Cardiac muscle cell (in vitro differentiated cells and primary cell): ENCODE results near the gene CD33. TPM values are rescaled to one million over a fixed set of nuclear protein-coding genes. Genes with fewer than 3 reads are reported as not detected.

ENCODE experiments used
- DNase-seq, 2 donors: peaks; one replicate each; pipeline versions ENCODE4 v3.0.0 to v3.0.0-alpha.2; 2010 to 2017; ENCODE audit warnings: low read depth in 1 of 2, low spot score in 1 of 2
- H3K27ac ChIP-seq: fragments of 200-600 bp; sonication (generic); 2 replicates; pipeline ENCODE4 v1.5.1; 2016
- H3K27me3 ChIP-seq: fragments of 200-600 bp; sonication (generic); 2 replicates; pipeline ENCODE4 v1.6.0; 2016; ENCODE audit warnings: control low read depth
- H3K36me3 ChIP-seq: fragments of 200-600 bp; sonication (generic); 2 replicates; pipeline ENCODE4 v1.5.1; 2016; ENCODE audit warnings: control low read depth
- H3K4me1 ChIP-seq: fragments of 200-600 bp; sonication (generic); 2 replicates; pipeline ENCODE4 v1.8.1; 2017; ENCODE audit warnings: low read depth, mild to moderate bottlenecking, mixed run types
- H3K4me3 ChIP-seq: fragments of 200-600 bp; sonication (generic); 2 replicates; pipeline ENCODE4 v1.5.1; 2016; ENCODE audit warnings: mild to moderate bottlenecking
- H3K9me3 ChIP-seq: fragments of 200-600 bp; sonication (generic); 2 replicates; pipeline ENCODE4 v1.5.1; 2017; ENCODE audit warnings: low read depth, mild to moderate bottlenecking, control low read depth
- polyA plus RNA-seq: library from polyadenylated mRNA; unstranded; fragments of >200 nt; fragmentation: Nextera tagmentation; extraction: Ambion mirVana; gene quantifications from 2 replicates; pipeline ENCODE4 v1.2.1, GENCODE V29; 2016
- total RNA-seq: library from RNA; depleted of rRNA; stranded (reverse); fragments of >200 nt; gene quantifications from 2 replicates; pipeline ENCODE4 v1.2.3, GENCODE V29; 2016
- TF ChIP-seq, protein P1 (sequence below): IDR thresholded peaks from 2 replicates; pipeline ENCODE4 v1.5.1; 2012; ENCODE audit warnings: low read depth, mild to moderate bottlenecking, low read length

Gene CD33
- total and polyA plus RNA-seq, 2 experiments from 2014 or later: not detected

DNA sequence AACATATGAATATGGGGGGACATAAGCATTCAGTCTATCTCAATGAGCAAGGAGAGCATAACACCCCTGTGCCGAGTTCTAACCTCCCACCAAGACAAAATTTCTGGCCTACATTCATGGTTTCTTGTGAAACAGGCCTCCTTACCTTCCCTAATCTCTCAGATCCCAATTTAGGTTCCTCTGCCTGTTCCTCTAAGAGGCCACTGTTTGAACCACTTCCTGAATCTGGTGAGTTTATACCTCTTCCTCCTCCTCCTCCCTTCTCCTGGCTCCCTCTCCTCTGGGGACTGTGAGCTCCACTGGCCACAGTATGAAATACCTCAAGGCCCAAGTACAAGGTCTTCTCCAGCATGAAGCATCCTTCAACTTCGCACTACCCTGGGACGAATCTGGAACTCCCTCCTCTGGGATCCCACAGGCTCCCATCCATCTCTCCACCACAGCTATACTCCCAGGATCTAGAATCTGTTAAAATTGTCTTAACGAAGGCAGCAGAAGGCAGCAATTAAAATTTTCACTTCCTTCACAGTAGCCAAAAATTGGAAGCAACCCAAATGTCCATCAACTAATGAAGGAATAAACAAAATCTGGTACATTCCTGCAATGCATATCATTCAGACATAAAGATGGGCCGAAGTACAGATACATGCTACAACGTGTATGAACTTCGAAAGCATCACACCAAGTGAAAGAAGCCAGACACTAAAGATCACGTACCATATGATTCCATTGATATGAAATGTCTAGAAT lies 18.2 kb downstream of the CD33 start:
- Histone ChIP-seq H3K27me3 (no peaks in the 10 kb centered on the region), H3K4me1 (no peaks in the 10 kb centered on the region), H3K4me3 (no peak overlapping the region), H3K9me3 (no peaks in the 10 kb centered on the region), H3K27ac (no peak overlapping the region), H3K36me3 (no peaks in the 10 kb centered on the region)
- TF ChIP-seq, protein P1, sequence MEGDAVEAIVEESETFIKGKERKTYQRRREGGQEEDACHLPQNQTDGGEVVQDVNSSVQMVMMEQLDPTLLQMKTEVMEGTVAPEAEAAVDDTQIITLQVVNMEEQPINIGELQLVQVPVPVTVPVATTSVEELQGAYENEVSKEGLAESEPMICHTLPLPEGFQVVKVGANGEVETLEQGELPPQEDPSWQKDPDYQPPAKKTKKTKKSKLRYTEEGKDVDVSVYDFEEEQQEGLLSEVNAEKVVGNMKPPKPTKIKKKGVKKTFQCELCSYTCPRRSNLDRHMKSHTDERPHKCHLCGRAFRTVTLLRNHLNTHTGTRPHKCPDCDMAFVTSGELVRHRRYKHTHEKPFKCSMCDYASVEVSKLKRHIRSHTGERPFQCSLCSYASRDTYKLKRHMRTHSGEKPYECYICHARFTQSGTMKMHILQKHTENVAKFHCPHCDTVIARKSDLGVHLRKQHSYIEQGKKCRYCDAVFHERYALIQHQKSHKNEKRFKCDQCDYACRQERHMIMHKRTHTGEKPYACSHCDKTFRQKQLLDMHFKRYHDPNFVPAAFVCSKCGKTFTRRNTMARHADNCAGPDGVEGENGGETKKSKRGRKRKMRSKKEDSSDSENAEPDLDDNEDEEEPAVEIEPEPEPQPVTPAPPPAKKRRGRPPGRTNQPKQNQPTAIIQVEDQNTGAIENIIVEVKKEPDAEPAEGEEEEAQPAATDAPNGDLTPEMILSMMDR: no peak
- DNase-seq: no peak

DNA sequence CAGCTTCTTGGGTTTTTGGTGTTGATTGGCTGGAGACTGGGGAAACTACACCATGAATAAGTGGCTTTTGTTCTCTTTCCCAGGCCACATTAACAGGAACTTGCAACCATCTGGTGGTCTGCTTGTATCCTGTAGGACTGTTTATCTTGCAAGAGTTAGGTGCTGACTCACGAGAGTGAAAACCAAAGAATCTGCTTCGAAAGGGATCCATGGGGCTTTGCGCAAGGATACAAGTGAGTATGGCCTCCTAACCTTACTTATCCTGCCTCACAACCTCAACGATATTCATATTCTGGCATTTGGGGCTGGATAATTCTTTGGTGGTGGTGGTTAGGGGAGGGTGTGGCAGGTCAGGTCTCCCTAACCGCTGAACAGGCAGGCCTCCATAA lies 21.3 kb downstream of the CD33 start:
- H3K9me3 ChIP-seq: no peaks in the 10 kb centered on the region
- H3K27ac ChIP-seq: no peak overlapping the region
- DNase-seq: peak in 1 of 2 donors; percentile 41
- no peaks in the 10 kb centered on the region for H3K36me3 ChIP-seq
- H3K4me3 ChIP-seq: no peak overlapping the region
- TF ChIP-seq, protein P1: no peak
- no peaks in the 10 kb centered on the region for H3K4me1 ChIP-seq
- no peaks in the 10 kb centered on the region for H3K27me3 ChIP-seq

DNA sequence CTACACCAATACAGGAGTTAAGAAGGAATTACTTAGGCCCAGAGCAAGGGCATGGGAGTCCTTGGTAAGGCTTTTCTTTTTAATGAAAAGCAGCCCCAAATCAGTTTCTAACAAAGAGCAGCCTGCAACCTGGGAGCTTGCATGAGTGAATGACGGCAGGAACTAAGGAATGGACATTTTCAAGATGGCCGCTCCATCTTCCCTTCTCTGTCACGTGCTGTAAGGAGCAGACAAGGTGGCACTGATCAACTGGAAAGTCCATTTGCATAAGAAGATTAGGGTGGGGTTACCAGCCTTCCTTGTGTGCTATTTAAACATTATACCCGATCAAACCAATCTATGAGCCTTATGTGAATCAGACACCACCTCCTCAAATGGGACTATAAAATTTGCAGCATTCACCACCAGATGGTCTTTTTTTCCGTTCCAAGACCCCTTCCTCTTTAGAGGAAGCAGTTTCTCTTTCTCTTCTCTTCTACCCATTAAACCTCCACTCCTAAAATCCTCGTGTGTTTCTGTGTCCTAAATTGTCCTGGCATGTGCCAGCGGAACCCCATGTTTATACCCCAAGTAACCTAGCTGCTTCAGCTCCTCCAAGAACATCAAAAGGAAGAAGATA lies 23.2 kb downstream of the CD33 start:
- H3K27ac ChIP-seq: no peak overlapping the region
- no peaks in the 10 kb centered on the region for H3K9me3 ChIP-seq
- H3K27me3 ChIP-seq: no peaks in the 10 kb centered on the region
- TF ChIP-seq, protein P1: no peak
- H3K4me1 ChIP-seq: no peaks in the 10 kb centered on the region
- H3K36me3 ChIP-seq: no peaks in the 10 kb centered on the region
- DNase-seq: no peak
- no peak overlapping the region for H3K4me3 ChIP-seq

DNA sequence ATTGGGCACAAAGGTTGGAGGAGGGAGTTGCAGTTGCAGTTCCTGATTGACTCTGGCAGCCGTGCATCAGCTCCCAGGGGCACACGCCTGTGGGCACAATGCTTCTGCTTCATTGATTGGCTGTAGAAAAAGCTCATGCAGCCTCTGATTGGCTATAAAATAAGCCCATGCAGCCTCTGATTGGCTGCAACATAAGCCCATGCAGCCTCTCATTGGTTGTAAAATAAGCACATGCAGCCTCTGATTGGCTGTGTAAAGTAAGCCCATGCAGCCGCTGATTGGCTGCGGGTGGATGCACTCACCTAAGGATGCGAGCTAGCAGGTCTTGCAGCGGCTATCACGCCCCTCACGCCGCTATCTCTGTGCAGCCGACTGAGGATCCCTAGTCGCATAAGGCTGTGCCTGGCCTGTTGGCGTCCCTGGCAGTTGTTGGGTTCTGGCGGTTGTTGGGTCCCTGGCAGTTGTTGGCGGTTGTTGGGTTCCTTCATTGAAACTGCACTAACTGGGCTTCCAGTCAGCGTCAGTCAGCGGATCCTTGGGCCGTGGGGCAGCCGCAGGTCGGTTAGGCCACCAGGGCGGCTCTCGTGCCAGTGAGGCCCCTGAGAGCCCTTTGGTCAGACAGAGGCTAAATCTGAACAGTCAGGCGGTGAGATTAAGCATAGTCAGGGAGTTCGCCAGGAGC lies 26.0 kb downstream of the CD33 start, which contains the start of gene SIGLECL1:
Gene SIGLECL1, plus strand, starts transcription at position 295 of the 682 bp plus-strand sequence. CDS start 12,993 bp downstream, outside the sequence.
- DNase-seq: no peak

DNA sequence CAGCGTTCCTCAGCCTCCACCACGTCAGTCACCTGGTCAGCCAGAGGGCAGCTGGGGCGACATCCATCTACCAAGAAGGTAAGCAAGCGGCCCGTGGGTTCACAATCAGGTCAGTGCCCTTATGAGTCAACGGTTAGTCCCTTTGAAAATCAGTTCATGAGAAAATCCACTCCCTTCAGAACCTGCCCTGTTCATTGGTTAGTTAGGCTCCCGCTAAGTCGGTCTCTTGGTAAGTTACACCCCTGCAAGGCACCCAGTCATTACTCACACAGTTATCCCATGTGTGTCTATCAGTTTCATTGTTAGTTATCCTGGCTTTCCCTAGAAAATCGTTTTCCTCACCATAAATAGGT lies 26.6 kb downstream of the CD33 start:
- Histone ChIP-seq H3K36me3 (no peaks in the 10 kb centered on the region), H3K27me3 (no peaks in the 10 kb centered on the region), H3K4me3 (no peak overlapping the region), H3K9me3 (no peaks in the 10 kb centered on the region), H3K4me1 (no peaks in the 10 kb centered on the region), H3K27ac (no peak overlapping the region)
- no peak for DNase-seq
- TF ChIP-seq, protein P1: no peak

More for the DNA sequence above, 26.0 kb downstream of the CD33 start, which contains the start of gene SIGLECL1:
- H3K4me3 ChIP-seq: no peak within 1 kb of the TSS
- no peaks in the 10 kb centered on the region for H3K4me1 ChIP-seq
- TF ChIP-seq, protein P1: no peak
- H3K36me3 ChIP-seq: no peaks in the 10 kb centered on the region
- H3K27ac ChIP-seq: no peak within 1 kb of the TSS
- no peaks in the 10 kb centered on the region for H3K27me3 ChIP-seq
- no peaks in the 10 kb centered on the region for H3K9me3 ChIP-seq
